Mucosa of descending colon (tissue), 3 donors: Measurements from ENCODE around the gene SPATC1L. TPM values are rescaled to one million over a fixed set of nuclear protein-coding genes. Genes with fewer than 3 reads are reported as not detected.
A peak's percentile ranks its signal among the peaks of the same experiment; 100 is the strongest.

ENCODE experiments used
- ATAC-seq: fragments of 200-7000 bp; cut with Tn5 transposase; one replicate; pipeline ENCODE4 v1.9.1; 2020; ENCODE audit warnings: mild to moderate bottlenecking, moderate library complexity
- DNase-seq, 3 donors: peaks; one replicate each; pipeline ENCODE4 v3.0.0-alpha.2; 2020
- H3K36me3 ChIP-seq: fragments of 200-600 bp; one replicate; pipeline ENCODE4 v1.8.0; 2021; ENCODE audit warnings: low read depth, mild to moderate bottlenecking
- H3K4me1 ChIP-seq: fragments of 200-600 bp; one replicate; pipeline ENCODE4 v1.8.0; 2021; ENCODE audit warnings: low read depth, mild to moderate bottlenecking
- H3K4me3 ChIP-seq: fragments of 200-600 bp; one replicate; pipeline ENCODE4 v1.8.0; 2021; ENCODE audit warnings: mild to moderate bottlenecking
- H3K9me3 ChIP-seq: fragments of 200-600 bp; one replicate; pipeline ENCODE4 v1.8.0; 2021; ENCODE audit warnings: mild to moderate bottlenecking
- CTCF ChIP-seq: fragments of 200-600 bp; IDR thresholded peaks from one replicate; pipeline ENCODE4 v1.8.0; 2022; ENCODE audit warnings: antibody characterized with exemption, mild to moderate bottlenecking
- intact Hi-C, 2 donors: fragments of 100-400 bp; cut with DNase I in 1 of 2; cut with micrococcal nuclease in 1 of 2; formaldehyde crosslinking; loops; one replicate each; pipeline versions ENCODE4 v1.11.0 to v1.11.1; 2022; cut with DNase I, micrococcal nuclease
- total RNA-seq, 3 donors: library from RNA; stranded (reverse); fragmentation: NEBNext Ultra II Directional in 2 of 3; extraction: Animal tissue kit (Norgen Biotek cat#: 25700) in 2 of 3; gene quantifications; one replicate each; pipeline versions ENCODE4 v1.2.1 to v1.2.4, GENCODE V29; 2021 to 2023
- donor health status: DM: no; HTN: no; CAD: no; lungs with moderate emphysema.
- donor health status: DM: no; HTN: no; CAD: no.
- donor health status: DM: no; HTN: yes; CAD: no.

Gene SPATC1L
- total RNA-seq, 3 donors from 2014 or later, result 4.6 to 10.9 (median 4.6) TPM

- no peak for ATAC-seq
- peaks cover 1% of the 10 kb centered on the region for H3K4me1 ChIP-seq
- no peaks in the 10 kb centered on the region for H3K36me3 ChIP-seq
- intact Hi-C loops, result no loop called here
- no peak overlapping the region for H3K4me3 ChIP-seq
- TF ChIP-seq CTCF, result no peak
- no peaks in the 10 kb centered on the region for H3K9me3 ChIP-seq
- no peak for DNase-seq
Measured at GRCh38 chr21:46138383-46138970, 45.8 kb downstream of the SPATC1L start.

- no peak for TF ChIP-seq CTCF
- Histone ChIP-seq H3K4me1 (no peaks in the 10 kb centered on the region), H3K4me3 (no peak overlapping the region), H3K9me3 (no peaks in the 10 kb centered on the region), H3K36me3 (no peaks in the 10 kb centered on the region)
- DNase-seq (no peak), ATAC-seq (no peak)
- intact Hi-C loops, result no loop called here
Measured at GRCh38 chr21:46137908-46138307, 46.4 kb downstream of the SPATC1L start.

- H3K4me1 ChIP-seq, result no peaks in the 10 kb centered on the region
- DNase-seq (no peak), ATAC-seq (no peak)
- no peaks in the 10 kb centered on the region for H3K36me3 ChIP-seq
- no peak overlapping the region for H3K4me3 ChIP-seq
- no peak for TF ChIP-seq CTCF
- intact Hi-C loops, result no loop called here
- H3K9me3 ChIP-seq, result no peaks in the 10 kb centered on the region
Measured at GRCh38 chr21:46136739-46137349, 47.4 kb downstream of the SPATC1L start.

GRCh38 chr21:46135782-46136395, 48.4 kb downstream of the SPATC1L start:
- ATAC-seq, result no peak
- H3K4me3 ChIP-seq, result no peak overlapping the region
- no peaks in the 10 kb centered on the region for H3K36me3 ChIP-seq
- intact Hi-C loops, result no loop called here
- DNase-seq, result no peak
- no peaks in the 10 kb centered on the region for H3K9me3 ChIP-seq
- no peaks in the 10 kb centered on the region for H3K4me1 ChIP-seq
- TF ChIP-seq CTCF, result no peak

GRCh38 chr21:46131838-46132651, 52.2 kb downstream of the SPATC1L start:
- no peak for TF ChIP-seq CTCF
- ATAC-seq (no peak), DNase-seq (peak in 1 of 3 donors; percentile 51)
- Histone ChIP-seq H3K36me3 (no peaks in the 10 kb centered on the region), H3K4me3 (no peak overlapping the region), H3K4me1 (no peaks in the 10 kb centered on the region), H3K9me3 (no peaks in the 10 kb centered on the region)
- intact Hi-C loops, result no loop called here
